NCI-H748 (cell line): Measurements from ENCODE around the gene VCX.
"Not testable (repeated sequence)": the region's sequence is repeated elsewhere in the genome, so short reads cannot be mapped to it uniquely, and the experiment has no call there.

ENCODE experiments used
- DNase-seq: peaks from one replicate; lab custom pipeline; 2025; ENCODE audit not compliant: unreplicated experiment; lab: John Stamatoyannopoulos, UW

The VCX gene

DNA sequence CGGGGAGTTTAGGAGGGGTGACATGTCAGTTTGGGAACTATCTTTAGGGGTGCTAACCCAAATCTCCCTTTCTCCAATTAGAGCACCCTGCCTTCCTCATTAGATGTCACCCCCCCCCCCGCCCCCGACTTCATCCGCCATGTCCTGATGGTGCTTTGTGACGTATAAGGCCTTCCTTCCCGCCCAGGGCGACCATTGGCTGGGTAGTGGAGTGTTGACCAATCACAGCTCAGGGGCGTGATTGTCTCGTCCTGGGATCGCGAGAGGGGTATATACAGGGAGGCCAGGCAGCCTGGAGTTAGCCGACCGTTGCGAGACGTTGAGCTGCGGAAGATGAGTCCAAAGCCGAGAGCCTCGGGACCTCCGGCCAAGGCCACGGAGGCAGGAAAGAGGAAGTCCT, at the start of gene VCX:
VCX (plus strand) TSS at position 301 of the 400 bp plus-strand sequence; CDS start at position 334, 33 bp downstream.
- DNase-seq, result not testable (repeated sequence)

DNA sequence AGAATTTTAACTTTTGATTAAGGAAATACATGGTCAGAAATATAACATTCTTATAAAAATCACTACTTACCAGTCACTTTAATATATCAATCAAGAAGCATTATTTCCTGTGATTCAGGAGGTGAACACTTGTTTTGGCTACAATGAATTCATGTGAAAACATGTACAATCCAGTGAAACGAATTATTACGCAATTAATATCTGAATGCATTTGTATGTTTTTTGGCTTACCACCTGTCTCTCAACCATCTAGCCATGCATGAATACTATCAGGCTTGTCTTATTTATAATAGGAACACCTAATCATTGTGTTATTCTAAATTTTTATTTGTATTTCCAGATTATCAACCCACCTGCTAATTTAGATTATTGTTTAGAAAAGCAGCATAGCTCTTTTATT, 44.6 kb upstream of the VCX start:
- no peak for DNase-seq

DNA sequence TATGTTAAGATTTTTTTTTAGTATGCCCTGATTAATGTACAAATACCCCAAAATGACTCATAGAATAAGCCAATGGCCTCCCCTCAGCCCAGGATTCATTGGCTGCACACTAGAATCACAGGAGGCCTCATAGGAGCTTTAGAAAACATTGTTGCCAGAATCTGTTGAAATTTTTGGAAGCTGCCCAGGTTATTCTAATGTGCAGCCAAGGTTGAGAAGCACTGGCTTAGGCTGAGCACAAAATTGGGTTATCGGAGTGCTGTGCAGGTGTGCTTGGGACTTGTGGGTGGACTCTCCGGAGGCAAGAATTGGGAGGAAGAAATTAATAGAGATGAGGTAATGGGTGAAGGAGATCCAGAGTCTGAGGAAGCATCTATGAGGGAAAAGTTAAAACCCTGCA, 41.3 kb upstream of the VCX start:
- DNase-seq, result no peak

DNA sequence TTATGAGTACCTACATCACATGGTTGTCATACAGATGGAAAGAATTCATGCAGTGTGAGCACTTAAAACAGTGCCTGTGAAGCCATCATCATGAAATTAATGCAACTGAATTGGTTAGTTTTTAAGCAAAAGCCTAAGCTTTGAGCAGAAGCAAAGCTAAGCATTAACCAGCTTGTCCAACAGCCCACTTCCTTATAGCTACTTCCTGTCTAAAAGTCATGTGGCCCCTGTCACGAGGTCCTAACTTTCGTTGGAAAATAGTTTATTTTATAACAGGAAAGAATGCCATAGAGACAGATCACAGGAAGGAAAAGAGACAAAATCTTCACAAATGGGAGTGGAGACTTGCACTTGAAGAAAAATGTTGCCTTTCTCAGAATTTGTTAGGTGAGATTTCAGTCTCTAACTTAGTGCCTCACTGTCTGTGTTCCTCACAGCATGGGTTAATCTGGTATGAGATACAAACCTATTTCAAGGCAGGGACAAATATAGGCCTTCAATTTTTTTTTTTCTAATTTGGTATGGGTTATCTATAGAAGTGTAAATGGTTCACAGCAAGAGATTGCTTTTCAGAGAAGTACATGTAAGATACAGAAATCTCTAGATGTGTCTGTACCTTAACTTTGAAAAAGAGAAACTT, 27.7 kb upstream of the VCX start:
- DNase-seq, result no peak

DNA sequence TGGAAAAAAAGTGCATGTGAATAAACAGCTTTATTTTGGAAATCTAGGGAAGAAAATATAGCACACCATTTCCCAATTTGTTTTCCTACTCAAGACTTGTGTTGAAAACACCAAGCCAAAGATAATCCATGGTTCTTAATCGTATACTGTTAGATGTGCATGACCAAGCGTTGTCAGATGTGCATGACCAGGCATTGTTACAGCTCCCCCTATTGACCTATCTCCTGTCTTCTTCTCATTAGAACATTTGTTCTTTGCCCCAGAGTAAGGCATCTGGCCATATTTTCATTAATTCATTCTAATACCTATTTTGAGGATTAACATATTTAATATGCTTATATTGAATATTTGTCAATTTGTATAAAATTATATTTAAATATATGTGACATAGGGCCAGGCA, 14.4 kb upstream of the VCX start:
- DNase-seq, result peak; percentile 62

DNA sequence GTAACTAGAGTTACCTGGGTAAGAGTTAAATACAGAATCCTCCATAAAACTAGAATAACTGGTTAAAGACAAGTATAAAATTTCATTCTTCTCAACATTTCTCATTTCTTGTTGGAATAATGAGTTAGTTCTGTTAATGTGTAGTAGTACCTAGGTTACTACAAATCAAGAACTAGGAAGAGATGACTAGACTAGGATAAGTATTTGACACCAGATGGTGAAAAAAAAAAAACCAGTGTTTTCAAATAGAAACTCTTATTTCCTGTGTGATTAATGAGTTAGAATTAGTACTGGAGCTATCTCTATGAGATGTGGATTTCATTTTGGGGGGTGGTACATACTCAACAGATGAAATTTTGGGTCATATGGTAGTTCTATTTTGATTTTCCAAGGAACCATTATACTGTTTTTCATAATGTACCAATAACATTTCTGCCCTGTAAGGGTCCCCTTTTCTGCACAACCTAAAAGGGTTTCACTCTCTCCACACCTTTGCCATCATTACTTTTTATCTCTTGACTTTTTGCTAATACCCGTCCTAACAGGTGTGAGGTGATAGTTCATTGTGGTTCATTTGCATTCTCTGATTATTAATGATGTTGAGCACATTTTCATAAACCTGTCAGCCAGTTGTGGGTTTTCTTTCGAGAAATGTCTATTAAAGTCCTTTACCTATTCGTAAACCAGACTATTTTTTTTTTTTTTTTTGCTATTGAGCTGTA, 1.7 kb upstream of the VCX start:
- no peak for DNase-seq

DNA sequence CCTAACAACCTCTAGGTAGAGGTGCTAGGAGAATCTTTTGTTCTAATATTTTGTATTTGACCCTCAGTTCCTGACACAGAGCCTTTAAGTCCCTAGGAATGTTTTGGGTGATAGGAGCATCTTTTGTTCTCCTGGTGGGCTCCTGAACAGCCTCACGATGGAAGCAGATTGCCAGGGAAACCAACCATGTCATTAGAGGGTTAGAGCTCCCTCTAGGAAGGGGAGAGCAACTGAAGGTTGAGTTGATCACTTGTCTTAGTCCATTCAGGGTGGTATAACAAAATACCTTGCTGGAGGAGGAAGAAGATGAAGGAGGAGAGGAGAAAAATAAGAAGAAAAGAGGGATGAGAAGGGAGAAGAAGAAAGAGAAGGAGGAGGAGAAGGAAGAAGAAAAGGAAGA, 9.2 kb downstream of the VCX start:
- peak; percentile 43 for DNase-seq

DNA sequence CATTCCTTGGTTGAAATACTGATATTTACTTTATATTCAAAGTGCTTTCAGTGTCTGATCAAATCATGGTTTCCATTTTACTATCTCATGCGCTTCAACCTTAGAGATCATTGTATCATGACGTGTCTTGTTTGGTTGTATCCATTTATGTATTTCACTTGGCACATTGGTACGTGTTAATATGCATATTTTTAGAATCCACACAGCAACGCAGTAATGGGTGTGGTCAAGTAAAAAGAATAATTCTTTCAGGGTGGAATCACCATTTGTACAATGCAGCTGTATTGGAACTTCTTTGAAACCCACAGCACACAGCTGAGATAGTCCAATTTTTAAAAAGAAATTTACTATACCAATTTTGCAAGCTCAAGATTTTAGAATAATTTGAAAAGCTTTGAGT, 29.1 kb downstream of the VCX start:
- no peak for DNase-seq

DNA sequence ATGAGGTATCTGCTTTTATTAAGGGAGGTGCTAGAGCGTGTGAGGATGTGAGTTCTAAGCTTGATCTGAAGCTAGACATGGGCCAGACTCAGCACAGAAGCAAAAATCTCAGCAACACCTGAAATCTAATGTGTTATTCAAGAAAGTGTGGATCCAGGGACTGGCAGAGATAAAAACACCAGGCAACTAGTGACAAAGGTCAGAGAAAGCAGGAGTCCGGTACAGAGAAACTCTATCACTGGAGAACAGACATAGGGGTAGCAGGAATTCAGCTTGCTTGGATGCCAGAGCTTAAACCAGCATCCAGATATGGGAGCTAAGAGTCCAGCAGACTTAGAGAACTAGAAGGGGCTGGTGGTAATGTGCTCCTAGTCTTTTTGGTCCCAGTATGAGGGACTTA, 34.0 kb downstream of the VCX start:
- no peak for DNase-seq

DNA sequence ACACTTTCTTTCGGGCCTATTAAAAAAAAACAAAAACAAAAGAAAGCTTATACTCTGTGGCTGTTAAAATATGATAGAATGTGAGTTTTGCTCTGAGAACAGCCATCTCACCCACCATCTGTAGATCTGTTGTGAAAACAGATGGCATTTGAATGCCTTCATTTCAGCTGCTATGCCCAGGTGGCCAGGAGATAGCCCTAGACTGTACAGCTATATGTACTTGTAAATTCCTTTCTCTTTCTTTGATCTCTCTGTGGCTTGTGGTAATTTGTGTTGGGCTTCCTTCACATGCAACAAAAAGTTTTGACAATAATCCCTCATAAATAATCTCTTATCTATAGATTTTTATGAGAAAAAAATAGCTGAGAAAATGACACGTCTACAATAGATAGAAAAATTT, 46.2 kb downstream of the VCX start:
- no peak for DNase-seq

DNA sequence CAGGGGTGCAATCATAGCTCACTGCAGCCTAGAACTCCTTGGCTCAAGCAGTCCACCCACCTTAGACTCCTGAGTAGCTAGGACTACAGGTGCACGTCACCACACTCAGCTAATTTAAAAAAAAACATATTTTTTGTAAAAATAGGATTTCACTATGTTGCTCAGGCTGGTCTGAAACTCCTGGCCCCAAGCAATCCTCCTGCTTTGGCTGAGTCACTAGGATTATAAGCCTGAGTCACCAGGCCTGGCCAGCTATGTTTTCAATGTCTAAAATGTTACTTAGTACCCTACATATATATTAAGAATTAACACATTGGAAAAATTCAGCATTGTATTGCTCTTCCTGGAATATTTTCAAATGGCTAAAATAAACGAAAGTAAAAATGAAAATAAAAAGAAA, 46.7 kb downstream of the VCX start:
- DNase-seq, result no peak

DNA sequence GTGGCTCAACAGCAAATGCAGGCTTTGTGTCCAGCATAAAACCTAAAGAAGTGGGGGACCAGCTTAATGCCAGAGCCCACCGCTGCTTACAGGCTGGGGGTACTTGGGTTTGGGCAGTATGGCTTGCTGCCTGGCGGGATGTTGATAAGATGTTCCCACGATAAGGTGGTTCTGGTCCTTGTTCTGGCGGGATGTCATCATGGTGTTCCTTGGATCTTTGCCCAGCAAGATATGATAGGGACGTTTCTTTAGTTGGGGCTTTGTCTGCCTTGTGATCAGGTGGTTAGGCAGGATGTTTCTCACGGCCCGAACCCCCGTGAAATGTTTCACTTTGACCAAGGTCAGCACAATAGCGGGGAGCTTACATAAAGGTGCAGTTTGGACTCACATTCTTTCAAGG, 49.0 kb downstream of the VCX start:
- peak; percentile 2 for DNase-seq
